Breast epithelium (tissue), 3 donors: ENCODE data around the gene GLIPR1.

ENCODE experiments used
- POLR2A ChIP-seq: fragments of 450-650 bp; IDR thresholded peaks from one replicate; pipeline ENCODE4 v1.6.1; 2016; ENCODE audit warnings: antibody characterized with exemption, mild to moderate bottlenecking, moderate library complexity
- POLR2AphosphoS5 ChIP-seq, 3 donors: sonication (generic); formaldehyde crosslinking; IDR thresholded peaks; one replicate each; pipeline ENCODE4 v1.6.1; 2017; ENCODE audit warnings: antibody characterized with exemption in 3 of 3
- TF ChIP-seq, protein P1 (sequence below), 3 donors: fragments of 450-650 bp; IDR thresholded peaks; one replicate each; pipeline ENCODE4 v1.5.1; 2016 to 2017; ENCODE audit warnings: antibody characterized with exemption in 3 of 3, mild to moderate bottlenecking in 3 of 3, moderate library complexity in 3 of 3

- TF ChIP-seq, protein P1, sequence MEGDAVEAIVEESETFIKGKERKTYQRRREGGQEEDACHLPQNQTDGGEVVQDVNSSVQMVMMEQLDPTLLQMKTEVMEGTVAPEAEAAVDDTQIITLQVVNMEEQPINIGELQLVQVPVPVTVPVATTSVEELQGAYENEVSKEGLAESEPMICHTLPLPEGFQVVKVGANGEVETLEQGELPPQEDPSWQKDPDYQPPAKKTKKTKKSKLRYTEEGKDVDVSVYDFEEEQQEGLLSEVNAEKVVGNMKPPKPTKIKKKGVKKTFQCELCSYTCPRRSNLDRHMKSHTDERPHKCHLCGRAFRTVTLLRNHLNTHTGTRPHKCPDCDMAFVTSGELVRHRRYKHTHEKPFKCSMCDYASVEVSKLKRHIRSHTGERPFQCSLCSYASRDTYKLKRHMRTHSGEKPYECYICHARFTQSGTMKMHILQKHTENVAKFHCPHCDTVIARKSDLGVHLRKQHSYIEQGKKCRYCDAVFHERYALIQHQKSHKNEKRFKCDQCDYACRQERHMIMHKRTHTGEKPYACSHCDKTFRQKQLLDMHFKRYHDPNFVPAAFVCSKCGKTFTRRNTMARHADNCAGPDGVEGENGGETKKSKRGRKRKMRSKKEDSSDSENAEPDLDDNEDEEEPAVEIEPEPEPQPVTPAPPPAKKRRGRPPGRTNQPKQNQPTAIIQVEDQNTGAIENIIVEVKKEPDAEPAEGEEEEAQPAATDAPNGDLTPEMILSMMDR (IDR thresholded peaks at IDR 0.05), result no peak
- TF ChIP-seq POLR2A, result no peak
- no peak for TF ChIP-seq POLR2AphosphoS5 (IDR thresholded peaks at IDR 0.05)
These were observed 48.8 kb downstream of the GLIPR1 start for GRCh38 chr12:75529316-75529715.
